ENCODE results near the gene FAN1. TPM values are rescaled to one million over a fixed set of nuclear protein-coding genes. Genes with fewer than 3 reads are reported as not detected.

FAN1 gene
- total and polyA plus RNA-seq, 7 experiments from 2014 or later = 9.6 to 29.5 (median 25.6) TPM

DNA sequence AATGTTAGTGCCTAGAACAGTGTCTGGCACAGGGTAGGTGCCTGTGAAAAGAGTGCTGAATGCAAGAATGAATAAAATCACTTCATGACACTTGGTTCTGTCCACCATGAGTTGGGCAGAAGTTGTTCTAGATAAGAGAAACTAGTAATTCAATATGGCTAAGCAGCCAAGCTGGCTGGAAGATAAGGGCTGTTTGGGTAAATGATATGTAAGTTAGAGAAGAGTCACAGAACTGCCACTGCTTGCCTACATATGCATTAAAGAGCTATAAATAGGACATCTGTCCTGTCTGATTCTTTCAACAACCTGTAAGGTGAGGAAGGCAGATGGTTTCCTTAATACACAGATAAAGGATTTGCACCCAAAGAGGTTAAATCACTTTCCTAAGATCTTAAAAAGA is 74.6 kb downstream of the FAN1 start:
- H3K27me3 Mint-ChIP-seq = no peaks in the 10 kb centered on the region
- H3K36me3 Mint-ChIP-seq = peaks cover 11 to 51% (median 34%) of the 10 kb centered on the region in 5 donors
- CTCF ChIA-PET = interaction anchor here (0.5 to 0.9 kb wide), 2 partner anchors 150 to 168 kb away, joined by 3 to 5 read pairs; no protein-coding TSS in a partner anchor
- H3K9me3 ChIP-seq (ENCODE audit: control insufficient read depth in 2 of 3, low read length in 3 of 3) = no peaks in the 10 kb centered on the region
- peaks cover 0 to 19% (median 12%) of the 10 kb centered on the region in 3 experiments for H3K36me3 ChIP-seq (ENCODE audit: control insufficient read depth in 2 of 3, insufficient read depth in 3 of 3, low read length in 3 of 3)
- POLR2A ChIA-PET = no interaction called here
- H3K4me1 ChIP-seq (ENCODE audit: control insufficient read depth in 2 of 2, insufficient read depth in 2 of 2, low read length in 2 of 2) = no peaks in the 10 kb centered on the region
- H3K4me1 Mint-ChIP-seq = peaks cover 24 to 70% (median 54%) of the 10 kb centered on the region in 7 donors
- intact Hi-C loops (cut with micrococcal nuclease) = loop anchor here in 1 of 2 donors (2.0 kb wide), 1 partner anchor 14 kb away; no protein-coding TSS in a partner anchor
- H3K4me3 Mint-ChIP-seq = peak overlapping the region in 1 of 10 donors; percentile 0
- peak overlapping the region in 1 of 9 donors; percentile 42 for H3K27ac Mint-ChIP-seq
- no peak for ATAC-seq
- no peak for DNase-seq
- no peak overlapping the region for H3K27ac ChIP-seq (ENCODE audit: low read depth, low read length)
- no peaks in the 10 kb centered on the region for H3K9me3 Mint-ChIP-seq
- no peaks in the 10 kb centered on the region for H3K27me3 ChIP-seq (ENCODE audit: control insufficient read depth in 2 of 2, insufficient read depth in 2 of 2, low read length in 2 of 2)
- H3K4me3 ChIP-seq (ENCODE audit: low read length) = no peak overlapping the region

- H3K36me3 ChIP-seq (ENCODE audit: control insufficient read depth in 2 of 3, insufficient read depth in 3 of 3, low read length in 3 of 3) = peaks cover 0 to 14% (median 12%) of the 10 kb centered on the region in 3 experiments
- CTCF ChIA-PET = interaction anchor here (0.6 kb wide), 1 partner anchor 1914 kb away, joined by 3 read pairs; no protein-coding TSS in a partner anchor
Observed at GRCh38 chr15:30979457-30979856, 75.7 kb downstream of the FAN1 start.

GRCh38 chr15:30984118-30984517 is 80.4 kb downstream of the FAN1 start:
- H3K27ac ChIP-seq (ENCODE audit: low read depth, low read length) = no peak overlapping the region
- peaks cover 0 to 22% (median 3%) of the 10 kb centered on the region in 3 experiments for H3K36me3 ChIP-seq (ENCODE audit: control insufficient read depth in 2 of 3, insufficient read depth in 3 of 3, low read length in 3 of 3)
- ATAC-seq (no peak), DNase-seq (no peak)
- Mint-ChIP-seq H3K27ac (peak overlapping the region in 2 of 9 donors; percentile 6 to 28), H3K9me3 (no peaks in the 10 kb centered on the region), H3K27me3 (no peaks in the 10 kb centered on the region), H3K4me1 (peaks cover 26 to 91% (median 81%) of the 10 kb centered on the region in 7 donors), H3K36me3 (peaks cover 15 to 60% (median 32%) of the 10 kb centered on the region in 5 donors), H3K4me3 (peak overlapping the region in 2 of 10 donors; percentile 29 to 49)
- H3K27me3 ChIP-seq (ENCODE audit: control insufficient read depth in 2 of 2, insufficient read depth in 2 of 2, low read length in 2 of 2) = no peaks in the 10 kb centered on the region
- ChIA-PET POLR2A (interaction anchor here (0.9 kb wide), 1 partner anchor 22 kb away, joined by 3 read pairs; no protein-coding TSS in a partner anchor), CTCF (no interaction called here)
- H3K9me3 ChIP-seq (ENCODE audit: control insufficient read depth in 2 of 3, low read length in 3 of 3) = no peaks in the 10 kb centered on the region
- intact Hi-C loops (cut with micrococcal nuclease) = no loop called here
- H3K4me1 ChIP-seq (ENCODE audit: control insufficient read depth in 2 of 2, insufficient read depth in 2 of 2, low read length in 2 of 2) = peaks cover 9 to 26% of the 10 kb centered on the region in 2 donors
- no peak overlapping the region for H3K4me3 ChIP-seq (ENCODE audit: low read length)

More at GRCh38 chr15:30979457-30979856, 75.7 kb downstream of the FAN1 start:
- Mint-ChIP-seq H3K9me3 (no peaks in the 10 kb centered on the region), H3K27me3 (no peaks in the 10 kb centered on the region), H3K4me1 (peaks cover 22 to 79% (median 65%) of the 10 kb centered on the region in 7 donors), H3K27ac (peak overlapping the region in 1 of 9 donors; percentile 6), H3K36me3 (peaks cover 16 to 48% (median 30%) of the 10 kb centered on the region in 5 donors), H3K4me3 (peak overlapping the region in 5 of 10 donors; percentile 5 to 37 (median 8))
- POLR2A ChIA-PET = no interaction called here
- H3K4me1 ChIP-seq (ENCODE audit: control insufficient read depth in 2 of 2, insufficient read depth in 2 of 2, low read length in 2 of 2) = no peaks in the 10 kb centered on the region
- DNase-seq = no peak
- no peaks in the 10 kb centered on the region for H3K27me3 ChIP-seq (ENCODE audit: control insufficient read depth in 2 of 2, insufficient read depth in 2 of 2, low read length in 2 of 2)
- peak; percentile 63 for ATAC-seq
- no peaks in the 10 kb centered on the region for H3K9me3 ChIP-seq (ENCODE audit: control insufficient read depth in 2 of 3, low read length in 3 of 3)
- intact Hi-C loops (cut with micrococcal nuclease) = loop anchor here in 1 of 2 donors (2.0 kb wide), 1 partner anchor 15 kb away; no protein-coding TSS in a partner anchor
- H3K4me3 ChIP-seq (ENCODE audit: low read length) = no peak overlapping the region
- no peak overlapping the region for H3K27ac ChIP-seq (ENCODE audit: low read depth, low read length)

DNA sequence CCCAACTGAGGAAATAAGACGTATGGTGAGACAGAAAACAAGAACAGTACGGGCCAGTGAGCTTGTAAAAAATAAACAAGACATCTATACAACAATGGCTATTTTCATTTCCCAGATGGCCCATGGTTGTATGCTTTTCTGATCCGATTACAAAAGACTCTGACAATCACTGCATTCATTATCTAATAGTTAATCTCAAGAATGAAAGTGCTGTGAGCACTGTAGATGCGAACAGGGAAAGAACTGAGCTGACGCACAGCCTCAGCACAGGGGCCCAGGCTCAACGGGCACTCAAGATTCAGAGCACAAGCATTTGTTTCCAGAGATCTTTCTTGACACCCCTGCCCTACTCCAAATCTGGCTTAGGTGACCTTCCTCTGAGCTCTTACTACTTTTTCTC is 80.8 kb downstream of the FAN1 start:
- Mint-ChIP-seq H3K27me3 (no peaks in the 10 kb centered on the region), H3K27ac (peak overlapping the region in 4 of 9 donors; percentile 6 to 80 (median 33)), H3K36me3 (peaks cover 13 to 56% (median 29%) of the 10 kb centered on the region in 5 donors), H3K4me3 (peak overlapping the region in 5 of 10 donors; percentile 26 to 49 (median 31)), H3K4me1 (peaks cover 23 to 88% (median 77%) of the 10 kb centered on the region in 7 donors), H3K9me3 (no peaks in the 10 kb centered on the region)
- no peak for ATAC-seq
- Histone ChIP-seq H3K36me3 (ENCODE audit: control insufficient read depth in 2 of 3, insufficient read depth in 3 of 3, low read length in 3 of 3) (peaks cover 0 to 22% (median 3%) of the 10 kb centered on the region in 3 experiments), H3K9me3 (ENCODE audit: control insufficient read depth in 2 of 3, low read length in 3 of 3) (no peaks in the 10 kb centered on the region), H3K4me1 (ENCODE audit: control insufficient read depth in 2 of 2, insufficient read depth in 2 of 2, low read length in 2 of 2) (peaks cover 9 to 29% of the 10 kb centered on the region in 2 donors), H3K27me3 (ENCODE audit: control insufficient read depth in 2 of 2, insufficient read depth in 2 of 2, low read length in 2 of 2) (no peaks in the 10 kb centered on the region), H3K27ac (ENCODE audit: low read depth, low read length) (no peak overlapping the region), H3K4me3 (ENCODE audit: low read length) (no peak overlapping the region)
- intact Hi-C loops (cut with micrococcal nuclease) = no loop called here
- DNase-seq = no peak
- ChIA-PET POLR2A (interaction anchor here (0.9 kb wide), 1 partner anchor 23 kb away, joined by 3 read pairs; no protein-coding TSS in a partner anchor), CTCF (interaction anchor here (0.7 kb wide), 1 partner anchor 103 kb away, joined by 3 read pairs; no protein-coding TSS in a partner anchor)

DNA sequence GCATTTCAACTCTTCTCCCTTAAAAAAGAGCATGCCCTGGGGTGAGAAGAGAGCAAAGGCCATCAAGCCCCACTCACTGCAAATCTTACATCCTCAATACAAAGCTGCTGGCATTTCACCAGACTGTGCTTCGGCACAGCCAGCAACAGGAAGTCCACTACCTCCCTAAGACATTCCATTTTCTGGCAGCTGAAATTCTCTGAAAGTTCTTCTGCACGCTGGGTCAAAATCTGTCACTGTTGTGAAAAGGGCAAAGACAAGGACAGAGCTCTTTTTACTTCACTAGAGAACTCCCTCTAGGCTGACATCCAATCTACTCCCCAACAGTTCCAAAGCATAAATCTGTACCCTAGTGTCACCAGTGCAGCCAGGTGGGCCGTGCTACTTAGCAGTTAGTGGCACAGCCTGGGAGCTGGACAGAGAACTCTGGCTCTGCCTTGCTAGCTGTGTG is 81.4 kb downstream of the FAN1 start:
- H3K4me3 Mint-ChIP-seq = peak overlapping the region in 8 of 10 donors; percentile 21 to 64 (median 32)
- ChIA-PET POLR2A (interaction anchor here (0.8 to 0.9 kb wide), 2 partner anchors 14 to 23 kb away, joined by 3 read pairs; no protein-coding TSS in a partner anchor), CTCF (interaction anchor here (0.7 kb wide), 2 partner anchors 8 to 102 kb away, joined by 3 read pairs; no protein-coding TSS in a partner anchor)
- Histone ChIP-seq H3K27ac (ENCODE audit: low read depth, low read length) (no peak overlapping the region), H3K9me3 (ENCODE audit: control insufficient read depth in 2 of 3, low read length in 3 of 3) (no peaks in the 10 kb centered on the region), H3K27me3 (ENCODE audit: control insufficient read depth in 2 of 2, insufficient read depth in 2 of 2, low read length in 2 of 2) (no peaks in the 10 kb centered on the region), H3K36me3 (ENCODE audit: control insufficient read depth in 2 of 3, insufficient read depth in 3 of 3, low read length in 3 of 3) (peaks cover 0 to 18% (median 3%) of the 10 kb centered on the region in 3 experiments), H3K4me1 (ENCODE audit: control insufficient read depth in 2 of 2, insufficient read depth in 2 of 2, low read length in 2 of 2) (peaks cover 14 to 34% of the 10 kb centered on the region in 2 donors), H3K4me3 (ENCODE audit: low read length) (no peak overlapping the region)
- peaks cover 8 to 50% (median 24%) of the 10 kb centered on the region in 5 donors for H3K36me3 Mint-ChIP-seq
- H3K27ac Mint-ChIP-seq = peak overlapping the region in 6 of 9 donors; percentile 2 to 80 (median 50)
- ATAC-seq (no peak), DNase-seq (no peak)
- no peaks in the 10 kb centered on the region for H3K27me3 Mint-ChIP-seq
- intact Hi-C loops (cut with micrococcal nuclease) = no loop called here
- peaks cover 22 to 88% (median 76%) of the 10 kb centered on the region in 7 donors for H3K4me1 Mint-ChIP-seq
- no peaks in the 10 kb centered on the region for H3K9me3 Mint-ChIP-seq

GRCh38 chr15:30990036-30990435 is 86.3 kb downstream of the FAN1 start:
- H3K27ac ChIP-seq (ENCODE audit: low read depth, low read length) = peak overlapping the region; percentile 89
- no peaks in the 10 kb centered on the region for H3K9me3 ChIP-seq (ENCODE audit: control insufficient read depth in 2 of 3, low read length in 3 of 3)
- peaks cover 0 to 14% (median 0%) of the 10 kb centered on the region in 3 experiments for H3K36me3 ChIP-seq (ENCODE audit: control insufficient read depth in 2 of 3, insufficient read depth in 3 of 3, low read length in 3 of 3)
- ATAC-seq (no peak), DNase-seq (no peak)
- H3K27me3 Mint-ChIP-seq = peaks cover 0 to 3% (median 0%) of the 10 kb centered on the region in 5 donors
- peak overlapping the region; percentile 96 for H3K4me3 ChIP-seq (ENCODE audit: low read length)
- peak overlapping the region in 8 of 9 donors; percentile 90 to 96 (median 93) for H3K27ac Mint-ChIP-seq
- peak overlapping the region; percentile 91 to 97 (median 95) for H3K4me3 Mint-ChIP-seq
- H3K4me1 Mint-ChIP-seq = peaks cover 26 to 59% (median 47%) of the 10 kb centered on the region in 7 donors
- H3K27me3 ChIP-seq (ENCODE audit: control insufficient read depth in 2 of 2, insufficient read depth in 2 of 2, low read length in 2 of 2) = no peaks in the 10 kb centered on the region
- peaks cover 0 to 8% (median 0%) of the 10 kb centered on the region in 11 donors for H3K9me3 Mint-ChIP-seq
- H3K4me1 ChIP-seq (ENCODE audit: control insufficient read depth in 2 of 2, insufficient read depth in 2 of 2, low read length in 2 of 2) = peaks cover 27 to 34% of the 10 kb centered on the region in 2 donors
- CTCF ChIA-PET = no interaction called here
- POLR2A ChIA-PET = interaction anchor here (1.1 to 3.0 kb wide), 3 partner anchors 9 to 494 kb away, joined by 4 to 21 read pairs (median 4); no protein-coding TSS in a partner anchor
- H3K36me3 Mint-ChIP-seq = peaks cover 3 to 15% (median 3%) of the 10 kb centered on the region in 5 donors
- intact Hi-C loops (cut with micrococcal nuclease) = loop anchor here (2.0 to 10.0 kb wide), 9 partner anchors 13 to 881 kb away; partner anchors contain the start of gene OTUD7A (in 1 of the 2)

Data from naive thymus-derived CD4-positive, alpha-beta T cell (primary cell).